Gastroesophageal sphincter (tissue), 3 donors: ENCODE results near the gene SWSAP1.

Source experiments
- POLR2A ChIP-seq, 2 donors: fragments of 450-650 bp; IDR thresholded peaks; one replicate each; pipeline ENCODE4 v1.6.1; 2017; ENCODE audit warnings: antibody characterized with exemption in 2 of 2, mild to moderate bottlenecking in 2 of 2, moderate library complexity in 1 of 2
- TF ChIP-seq, protein P1 (sequence below), 4 experiments: fragments of 200-600 bp in 2 of 4; fragments of 450-650 bp in 2 of 4; sonication (generic) in 1 of 4; IDR thresholded peaks; one replicate each; pipeline ENCODE4 v1.5.1; 2017 to 2019; ENCODE audit warnings: antibody characterized with exemption in 4 of 4, mild to moderate bottlenecking in 2 of 4, moderate library complexity in 2 of 4

- TF ChIP-seq, protein P1, sequence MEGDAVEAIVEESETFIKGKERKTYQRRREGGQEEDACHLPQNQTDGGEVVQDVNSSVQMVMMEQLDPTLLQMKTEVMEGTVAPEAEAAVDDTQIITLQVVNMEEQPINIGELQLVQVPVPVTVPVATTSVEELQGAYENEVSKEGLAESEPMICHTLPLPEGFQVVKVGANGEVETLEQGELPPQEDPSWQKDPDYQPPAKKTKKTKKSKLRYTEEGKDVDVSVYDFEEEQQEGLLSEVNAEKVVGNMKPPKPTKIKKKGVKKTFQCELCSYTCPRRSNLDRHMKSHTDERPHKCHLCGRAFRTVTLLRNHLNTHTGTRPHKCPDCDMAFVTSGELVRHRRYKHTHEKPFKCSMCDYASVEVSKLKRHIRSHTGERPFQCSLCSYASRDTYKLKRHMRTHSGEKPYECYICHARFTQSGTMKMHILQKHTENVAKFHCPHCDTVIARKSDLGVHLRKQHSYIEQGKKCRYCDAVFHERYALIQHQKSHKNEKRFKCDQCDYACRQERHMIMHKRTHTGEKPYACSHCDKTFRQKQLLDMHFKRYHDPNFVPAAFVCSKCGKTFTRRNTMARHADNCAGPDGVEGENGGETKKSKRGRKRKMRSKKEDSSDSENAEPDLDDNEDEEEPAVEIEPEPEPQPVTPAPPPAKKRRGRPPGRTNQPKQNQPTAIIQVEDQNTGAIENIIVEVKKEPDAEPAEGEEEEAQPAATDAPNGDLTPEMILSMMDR (IDR thresholded peaks at IDR 0.05): peak in 1 of 4 experiments; percentile 12
- peak; percentile 49 to 63 for TF ChIP-seq POLR2A (IDR thresholded peaks at IDR 0.05)
Measured at GRCh38 chr19:11339254-11340098, 35.0 kb upstream of the SWSAP1 start, which contains the start of gene RAB3D.
